Spleen (tissue), 11 donors: Measurements from ENCODE around the gene B3GNT9. TPM values are rescaled to one million over a fixed set of nuclear protein-coding genes. Genes with fewer than 3 reads are reported as not detected.

Source experiments
- DNase-seq: peaks from one replicate; pipeline ENCODE4 v3.0.0-alpha.2; 2020
- H3K27ac ChIP-seq, 8 donors: fragments of 200-600 bp; sonication (generic) in 7 of 8; 1 replicate in 4 of 8; 2 replicates in 4 of 8; pipeline versions ENCODE4 v1.5.0 to v1.8.0; 2016 to 2021; ENCODE audit warnings: inconsistent platforms in 4 of 8, mild to moderate bottlenecking in 4 of 8, moderate library complexity in 1 of 8
- H3K27me3 ChIP-seq, 7 donors: fragments of 200-600 bp; sonication (generic) in 6 of 7; replicated peaks in 1 of 7; 1 replicate in 4 of 7; 2 replicates in 3 of 7; pipeline versions ENCODE4 v1.5.0 to v1.8.0; 2016 to 2021; ENCODE audit warnings: inconsistent platforms in 3 of 7, mild to moderate bottlenecking in 1 of 7
- H3K36me3 ChIP-seq, 6 donors: fragments of 200-600 bp; sonication (generic) in 5 of 6; 1 replicate in 4 of 6; 2 replicates in 2 of 6; pipeline versions ENCODE4 v1.5.0 to v1.8.0; 2016 to 2021; ENCODE audit warnings: inconsistent platforms in 2 of 6
- H3K4me1 ChIP-seq, 6 donors: fragments of 200-600 bp; sonication (generic) in 5 of 6; 1 replicate in 3 of 6; 2 replicates in 3 of 6; pipeline versions ENCODE4 v1.5.0 to v1.8.0; 2016 to 2021; ENCODE audit warnings: inconsistent platforms in 3 of 6
- H3K4me3 ChIP-seq, 8 donors: fragments of 200-600 bp; sonication (generic) in 7 of 8; 1 replicate in 4 of 8; 2 replicates in 4 of 8; pipeline versions ENCODE4 v1.5.0 to v1.8.0; 2016 to 2021; ENCODE audit warnings: inconsistent platforms in 4 of 8, mild to moderate bottlenecking in 4 of 8, moderate library complexity in 2 of 8
- H3K9me3 ChIP-seq, 8 donors: fragments of 200-600 bp; sonication (generic) in 7 of 8; 1 replicate in 4 of 8; 2 replicates in 4 of 8; pipeline versions ENCODE4 v1.5.0 to v1.8.0; 2016 to 2021; ENCODE audit warnings: inconsistent platforms in 4 of 8
- POLR2A ChIP-seq, 3 donors: fragments of 450-650 bp; IDR thresholded peaks; one replicate each; pipeline ENCODE4 v1.5.1; 2017; ENCODE audit warnings: antibody characterized with exemption in 3 of 3, mild to moderate bottlenecking in 1 of 3
- POLR2AphosphoS5 ChIP-seq, 3 donors: sonication (generic); formaldehyde crosslinking; IDR thresholded peaks; one replicate each; pipeline ENCODE4 v1.5.1; 2017; ENCODE audit warnings: antibody characterized with exemption in 3 of 3
- WGBS, 5 donors: extraction: QIAGEN DNeasy Blood & Tissue Kit in 3 of 5; methylation state at CpG; one replicate each; pipeline versions ENCODE4 v1.1.5 to v1.1.7; 2013 to 2018; 5-methylcytosine and 5-hydroxymethylcytosine counted together
- intact Hi-C: fragments of 100-400 bp; cut with DNase I; formaldehyde crosslinking; loops from one replicate; pipeline ENCODE4 v1.15.0; 2023; ENCODE audit warnings: low total_unique reads
- polyA plus RNA-seq, 3 donors: library from polyadenylated mRNA; stranded (reverse); fragments of 200-250 nt; gene quantifications; one replicate each; pipeline ENCODE4 v1.2.1, GENCODE V29; 2013
- total RNA-seq, 7 donors: library from RNA; depleted of rRNA in 3 of 7; stranded (reverse); fragments of >200 nt in 3 of 7; fragmentation: NEBNext Ultra II Directional in 4 of 7; extraction: Animal tissue kit (Norgen Biotek cat#: 25700) in 4 of 7; gene quantifications; one replicate each; pipeline versions ENCODE4 v1.1.0 to v1.2.1, GENCODE V29; 2016 to 2021
- TF ChIP-seq, protein P1 (sequence below), 11 experiments: fragments of 200-600 bp in 7 of 11; fragments of 450-650 bp in 4 of 11; sonication (generic) in 4 of 11; IDR thresholded peaks in 8 of 11; conservative IDR thresholded peaks in 3 of 11; 1 replicate in 7 of 11; 2 replicates in 4 of 11; pipeline versions ENCODE4 v1.4.0 to v1.8.0; 2016 to 2021; ENCODE audit warnings: antibody characterized with exemption in 11 of 11, inconsistent platforms in 4 of 11, mild to moderate bottlenecking in 1 of 11
- donor health status: healthy with polysubstance abuse.
- donor health status: DM: no; HTN: no; CAD: no; lungs with moderate emphysema.
- donor health status: DM: no; HTN: no; CAD: no.
- donor health status: Bipolar disorder and iron deficiency.
- donor health status: healthy.
- donor health status: DM: no; HTN: no; CAD: no.
- donor health status: DM: yes; HTN: yes; CAD: no.

B3GNT9 gene
- total and polyA plus RNA-seq, 10 donors, result 2.0 to 15.3 (median 7.6) TPM

DNA sequence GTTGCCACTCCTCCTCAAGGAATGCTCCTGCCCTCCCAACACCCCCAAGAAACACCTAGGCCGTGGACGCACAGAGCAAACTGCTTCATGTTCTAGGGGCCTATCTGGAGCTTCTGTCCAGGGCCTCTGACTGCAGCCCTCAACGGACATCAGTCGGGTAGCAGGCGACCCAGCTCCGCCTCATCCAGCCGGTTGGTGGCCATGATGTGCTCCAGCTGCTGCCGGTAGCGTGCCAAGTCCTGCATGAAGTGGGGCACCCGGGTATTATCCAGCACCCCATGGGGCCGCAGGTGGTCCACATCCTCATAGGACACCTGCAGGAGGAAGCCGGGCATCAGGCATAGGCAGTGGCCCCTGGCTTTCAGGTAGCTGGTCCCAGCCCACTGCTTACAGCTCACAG, 25.9 kb upstream of the B3GNT9 start:
- no peak for DNase-seq
- Histone ChIP-seq H3K4me1 (peaks cover 19 to 51% (median 39%) of the 10 kb centered on the region in 6 donors), H3K9me3 (no peaks in the 10 kb centered on the region), H3K27ac (no peak overlapping the region), H3K4me3 (no peak overlapping the region), H3K27me3 (peaks cover 0 to 76% (median 11%) of the 10 kb centered on the region in 7 donors), H3K36me3 (no peaks in the 10 kb centered on the region)
- intact Hi-C loops, result no loop called here
- no peak for TF ChIP-seq POLR2AphosphoS5 (IDR thresholded peaks at IDR 0.05)
- TF ChIP-seq, protein P1, sequence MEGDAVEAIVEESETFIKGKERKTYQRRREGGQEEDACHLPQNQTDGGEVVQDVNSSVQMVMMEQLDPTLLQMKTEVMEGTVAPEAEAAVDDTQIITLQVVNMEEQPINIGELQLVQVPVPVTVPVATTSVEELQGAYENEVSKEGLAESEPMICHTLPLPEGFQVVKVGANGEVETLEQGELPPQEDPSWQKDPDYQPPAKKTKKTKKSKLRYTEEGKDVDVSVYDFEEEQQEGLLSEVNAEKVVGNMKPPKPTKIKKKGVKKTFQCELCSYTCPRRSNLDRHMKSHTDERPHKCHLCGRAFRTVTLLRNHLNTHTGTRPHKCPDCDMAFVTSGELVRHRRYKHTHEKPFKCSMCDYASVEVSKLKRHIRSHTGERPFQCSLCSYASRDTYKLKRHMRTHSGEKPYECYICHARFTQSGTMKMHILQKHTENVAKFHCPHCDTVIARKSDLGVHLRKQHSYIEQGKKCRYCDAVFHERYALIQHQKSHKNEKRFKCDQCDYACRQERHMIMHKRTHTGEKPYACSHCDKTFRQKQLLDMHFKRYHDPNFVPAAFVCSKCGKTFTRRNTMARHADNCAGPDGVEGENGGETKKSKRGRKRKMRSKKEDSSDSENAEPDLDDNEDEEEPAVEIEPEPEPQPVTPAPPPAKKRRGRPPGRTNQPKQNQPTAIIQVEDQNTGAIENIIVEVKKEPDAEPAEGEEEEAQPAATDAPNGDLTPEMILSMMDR (IDR thresholded peaks at IDR 0.05 in 8 of 11, conservative IDR thresholded peaks at IDR 0.05 in 3 of 11), result no peak
- TF ChIP-seq POLR2A (IDR thresholded peaks at IDR 0.05), result no peak
- 91 to 95% (median 94%) methylated on average over 4 to 12 of the region's 12 CpGs for WGBS, 5 donors

DNA sequence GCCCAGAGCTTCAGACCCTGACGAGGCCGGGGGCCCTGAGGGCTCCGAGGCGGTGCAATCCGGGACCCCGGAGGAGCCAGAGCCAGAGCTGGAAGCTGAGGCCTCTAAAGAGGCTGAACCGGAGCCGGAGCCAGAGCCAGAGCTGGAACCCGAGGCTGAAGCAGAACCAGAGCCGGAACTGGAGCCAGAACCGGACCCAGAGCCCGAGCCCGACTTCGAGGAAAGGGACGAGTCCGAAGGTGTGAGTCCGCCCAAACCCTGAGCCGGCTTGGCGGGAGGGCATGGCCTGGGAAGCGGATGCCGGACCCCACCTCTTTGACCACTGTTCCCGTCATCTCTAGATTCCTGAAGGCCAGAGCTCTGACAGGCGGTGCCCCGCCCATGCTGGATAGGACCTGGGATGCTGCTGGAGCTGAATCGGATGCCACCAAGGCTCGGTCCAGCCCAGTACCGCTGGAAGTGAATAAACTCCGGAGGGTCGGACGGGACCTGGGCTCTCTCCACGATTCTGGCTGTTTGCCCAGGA, 24.0 kb upstream of the B3GNT9 start:
- H3K36me3 ChIP-seq, result no peaks in the 10 kb centered on the region
- peaks cover 22 to 70% (median 53%) of the 10 kb centered on the region in 6 donors for H3K4me1 ChIP-seq
- DNase-seq, result no peak
- peak overlapping the region in 7 of 8 donors; percentile 36 to 88 (median 82) for H3K27ac ChIP-seq
- H3K4me3 ChIP-seq, result peak overlapping the region in 7 of 8 donors; percentile 36 to 71 (median 43)
- intact Hi-C loops, result no loop called here
- 30 to 52% (median 36%) methylated on average over 20 to 31 of the region's 31 CpGs for WGBS, 5 donors
- peaks cover 0 to 95% (median 23%) of the 10 kb centered on the region in 7 donors for H3K27me3 ChIP-seq
- H3K9me3 ChIP-seq, result no peaks in the 10 kb centered on the region
- TF ChIP-seq, protein P1 (IDR thresholded peaks at IDR 0.05 in 8 of 11, conservative IDR thresholded peaks at IDR 0.05 in 3 of 11), result no peak
- no peak for TF ChIP-seq POLR2AphosphoS5 (IDR thresholded peaks at IDR 0.05)
- no peak for TF ChIP-seq POLR2A (IDR thresholded peaks at IDR 0.05)

DNA sequence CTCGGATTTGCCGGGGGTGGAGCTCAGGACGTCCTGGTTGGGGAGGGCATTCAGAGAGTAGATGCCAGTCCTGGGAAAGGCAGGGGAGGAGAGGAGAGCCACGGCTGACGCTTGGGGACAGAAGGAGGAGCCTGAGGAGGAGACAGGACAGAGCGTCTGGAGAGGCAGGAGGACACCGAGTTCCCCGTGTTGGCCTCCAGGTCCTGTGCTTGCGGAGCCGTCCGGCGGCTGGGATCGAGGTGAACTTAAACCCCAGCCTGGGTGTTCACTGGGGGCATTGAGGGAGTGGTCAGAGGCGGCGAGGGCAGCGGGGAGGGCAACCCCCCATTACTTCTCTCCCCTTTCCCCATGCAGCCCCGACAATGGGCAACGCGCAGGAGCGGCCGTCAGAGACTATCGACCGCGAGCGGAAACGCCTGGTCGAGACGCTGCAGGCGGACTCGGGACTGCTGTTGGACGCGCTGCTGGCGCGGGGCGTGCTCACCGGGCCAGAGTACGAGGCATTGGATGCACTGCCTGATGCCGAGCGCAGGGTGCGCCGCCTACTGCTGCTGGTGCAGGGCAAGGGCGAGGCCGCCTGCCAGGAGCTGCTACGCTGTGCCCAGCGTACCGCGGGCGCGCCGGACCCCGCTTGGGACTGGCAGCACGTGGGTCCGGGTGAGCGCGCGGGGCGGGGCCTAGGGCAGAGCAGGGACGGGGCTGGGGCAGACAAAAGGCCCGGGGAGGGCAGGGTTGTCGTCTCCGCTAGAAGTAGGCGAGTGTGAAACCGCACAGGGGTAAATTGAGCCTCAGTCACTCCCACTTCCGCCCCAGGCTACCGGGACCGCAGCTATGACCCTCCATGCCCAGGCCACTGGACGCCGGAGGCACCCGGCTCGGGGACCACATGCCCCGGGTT, 23.3 kb upstream of the B3GNT9 start:
- no peaks in the 10 kb centered on the region for H3K9me3 ChIP-seq
- H3K27me3 ChIP-seq, result peaks cover 0 to 95% (median 30%) of the 10 kb centered on the region in 7 donors
- H3K4me1 ChIP-seq, result peaks cover 29 to 77% (median 59%) of the 10 kb centered on the region in 6 donors
- TF ChIP-seq POLR2AphosphoS5 (IDR thresholded peaks at IDR 0.05) (peak; percentile 72 to 89 (median 88)), POLR2A (IDR thresholded peaks at IDR 0.05) (no peak)
- TF ChIP-seq, protein P1 (IDR thresholded peaks at IDR 0.05 in 8 of 11, conservative IDR thresholded peaks at IDR 0.05 in 3 of 11), result peak in 7 of 11 experiments; percentile 13 to 41 (median 26)
- intact Hi-C loops, result no loop called here
- H3K4me3 ChIP-seq, result peak overlapping the region; percentile 35 to 71 (median 42)
- H3K36me3 ChIP-seq, result no peaks in the 10 kb centered on the region
- 1 to 3% (median 1%) methylated on average over 16 to 71 of the region's 71 CpGs for whole genome bisulfite sequencing, 5 donors
- peak overlapping the region; percentile 36 to 88 (median 79) for H3K27ac ChIP-seq
- DNase-seq, result peak; percentile 93

DNA sequence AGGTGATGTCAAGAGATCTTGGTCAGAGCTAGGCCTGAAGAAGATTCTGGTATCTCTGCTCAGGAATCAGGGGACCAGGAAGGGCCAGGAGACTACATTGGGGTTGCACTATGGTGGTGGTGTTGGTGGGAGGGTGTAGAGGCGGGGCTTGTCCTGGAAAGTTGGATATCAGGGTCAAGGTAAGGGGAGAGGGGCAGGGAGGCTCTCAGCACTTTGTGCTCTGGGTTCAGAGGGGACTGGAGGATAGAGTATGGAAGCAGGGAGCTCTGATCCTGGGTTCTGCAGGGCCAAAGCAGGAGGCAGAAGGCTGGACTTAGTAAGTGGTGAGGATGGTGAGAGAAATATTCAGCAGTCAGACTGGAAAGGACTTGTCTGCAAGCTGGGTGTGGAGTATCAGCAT, 22.5 kb upstream of the B3GNT9 start:
- peaks cover 0 to 95% (median 33%) of the 10 kb centered on the region in 7 donors for H3K27me3 ChIP-seq
- DNase-seq, result no peak
- no peaks in the 10 kb centered on the region for H3K9me3 ChIP-seq
- intact Hi-C loops, result no loop called here
- H3K36me3 ChIP-seq, result no peaks in the 10 kb centered on the region
- peak overlapping the region in 7 of 8 donors; percentile 36 to 88 (median 82) for H3K27ac ChIP-seq
- H3K4me3 ChIP-seq, result peak overlapping the region in 5 of 8 donors; percentile 36 to 71 (median 46)
- TF ChIP-seq POLR2A (IDR thresholded peaks at IDR 0.05), result no peak
- no peak for TF ChIP-seq POLR2AphosphoS5 (IDR thresholded peaks at IDR 0.05)
- TF ChIP-seq, protein P1 (IDR thresholded peaks at IDR 0.05 in 8 of 11, conservative IDR thresholded peaks at IDR 0.05 in 3 of 11), result no peak
- WGBS, 5 donors, result 74 to 94% (median 86%) methylated on average over 1 of the region's 1 CpG
- H3K4me1 ChIP-seq, result peaks cover 29 to 70% (median 55%) of the 10 kb centered on the region in 6 donors
